Chondrocyte (in vitro differentiated cells): ENCODE data around the gene HS3ST4. TPM values are rescaled to one million over a fixed set of nuclear protein-coding genes. Genes with fewer than 3 reads are reported as not detected.

ENCODE experiments used
- DNase-seq: peaks from one replicate; pipeline ENCODE4 v3.0.0; 2021; ENCODE audit warnings: mixed read lengths, low spot score
- H3K27ac Mint-ChIP-seq: one replicate; pipeline ENCODE4 v1.8.0; 2021; ENCODE audit warnings: mild to moderate bottlenecking, moderate library complexity, mixed read lengths; ENCODE audit not compliant: unreplicated experiment
- H3K27me3 Mint-ChIP-seq: 2 replicates; pipeline ENCODE4 v1.8.0; 2021; ENCODE audit warnings: low read depth, mixed read lengths
- H3K36me3 Mint-ChIP-seq: 2 replicates; pipeline ENCODE4 v1.8.0; 2021; ENCODE audit warnings: low read depth, mixed read lengths
- H3K4me1 Mint-ChIP-seq: 2 replicates; pipeline ENCODE4 v1.8.0; 2021; ENCODE audit warnings: low read depth, mild to moderate bottlenecking, mixed read lengths
- H3K4me3 Mint-ChIP-seq: one replicate; pipeline ENCODE4 v1.8.0; 2021; ENCODE audit warnings: mild to moderate bottlenecking, moderate library complexity, mixed read lengths; ENCODE audit not compliant: unreplicated experiment
- H3K9me3 Mint-ChIP-seq: 2 replicates; pipeline ENCODE4 v1.8.0; 2021; ENCODE audit warnings: low read depth, mixed read lengths
- CTCF ChIP-seq: fragments of 200-600 bp; sonication (generic); IDR thresholded peaks from 2 replicates; pipeline ENCODE4 v1.5.0; 2021; ENCODE audit warnings: antibody characterized with exemption, mild to moderate bottlenecking, moderate library complexity
- total RNA-seq: library from RNA; stranded (reverse); gene quantifications from 3 replicates; pipeline ENCODE4 v1.2.1, GENCODE V29; 2021

The HS3ST4 gene
- total RNA-seq, 1 donor from 2014 or later, result not detected

- H3K4me1 Mint-ChIP-seq, result no peaks in the 10 kb centered on the region
- TF ChIP-seq CTCF, result no peak
- H3K4me3 Mint-ChIP-seq, result no peak overlapping the region
- H3K27ac Mint-ChIP-seq, result no peak overlapping the region
- DNase-seq, result no peak
- no peaks in the 10 kb centered on the region for H3K36me3 Mint-ChIP-seq
- H3K27me3 Mint-ChIP-seq, result no peaks in the 10 kb centered on the region
- H3K9me3 Mint-ChIP-seq, result peaks cover 1% of the 10 kb centered on the region
Measured at GRCh38 chr16:25914357-25914962, 222.7 kb downstream of the HS3ST4 start.

- H3K4me3 Mint-ChIP-seq, result no peak overlapping the region
- no peaks in the 10 kb centered on the region for H3K27me3 Mint-ChIP-seq
- H3K36me3 Mint-ChIP-seq, result no peaks in the 10 kb centered on the region
- no peak for TF ChIP-seq CTCF
- DNase-seq, result no peak
- H3K27ac Mint-ChIP-seq, result no peak overlapping the region
- peaks cover 8% of the 10 kb centered on the region for H3K9me3 Mint-ChIP-seq
- H3K4me1 Mint-ChIP-seq, result no peaks in the 10 kb centered on the region
Measured at GRCh38 chr16:25916037-25916436, 224.3 kb downstream of the HS3ST4 start.

- no peaks in the 10 kb centered on the region for H3K36me3 Mint-ChIP-seq
Measured at GRCh38 chr16:25922438-25922837, 230.7 kb downstream of the HS3ST4 start.

GRCh38 chr16:25925421-25925820 lies 233.7 kb downstream of the HS3ST4 start:
- TF ChIP-seq CTCF, result no peak
- Mint-ChIP-seq H3K4me3 (no peak overlapping the region), H3K27ac (no peak overlapping the region), H3K36me3 (no peaks in the 10 kb centered on the region), H3K9me3 (peaks cover 18% of the 10 kb centered on the region), H3K27me3 (no peaks in the 10 kb centered on the region), H3K4me1 (no peaks in the 10 kb centered on the region)
- no peak for DNase-seq

More at GRCh38 chr16:25922438-25922837, 230.7 kb downstream of the HS3ST4 start:
- TF ChIP-seq CTCF, result no peak
- Mint-ChIP-seq H3K9me3 (peaks cover 13% of the 10 kb centered on the region), H3K4me3 (no peak overlapping the region), H3K27me3 (no peaks in the 10 kb centered on the region), H3K27ac (no peak overlapping the region), H3K4me1 (no peaks in the 10 kb centered on the region)
- DNase-seq, result no peak

GRCh38 chr16:25931473-25932035 lies 239.8 kb downstream of the HS3ST4 start:
- no peaks in the 10 kb centered on the region for H3K27me3 Mint-ChIP-seq
- H3K36me3 Mint-ChIP-seq, result no peaks in the 10 kb centered on the region

More at GRCh38 chr16:25931473-25932035, 239.8 kb downstream of the HS3ST4 start:
- Mint-ChIP-seq H3K4me1 (no peaks in the 10 kb centered on the region), H3K27ac (no peak overlapping the region), H3K4me3 (no peak overlapping the region), H3K9me3 (peaks cover 18% of the 10 kb centered on the region)
- DNase-seq, result no peak
- no peak for TF ChIP-seq CTCF
